Cardiac fibroblast (primary cell): ENCODE data around the gene MYOM1.

Experiments
- DNase-seq, 2 donors: peaks; one replicate each; pipeline versions ENCODE4 v3.0.0 to v3.0.0-alpha.2; 2010; ENCODE audit warnings: low read depth in 2 of 2
- H3K4me3 ChIP-seq, 2 donors: replicated peaks in 1 of 2; 1 replicate in 1 of 2; 2 replicates in 1 of 2; pipeline ENCODE4 v1.5.1; 2011; ENCODE audit warnings: low read depth in 2 of 2, low read length in 2 of 2, mild to moderate bottlenecking in 2 of 2, moderate library complexity in 1 of 2
- CTCF ChIP-seq: IDR thresholded peaks from one replicate; pipeline ENCODE4 v1.5.1; 2011; ENCODE audit warnings: low read depth, mild to moderate bottlenecking, low read length, inconsistent platforms

The MYOM1 gene

GRCh38 chr18:3138274-3138975 is 81.3 kb downstream of the MYOM1 start:
- no peak for DNase-seq
- no peak for TF ChIP-seq CTCF
- no peak overlapping the region for H3K4me3 ChIP-seq

- no peak for TF ChIP-seq CTCF
- no peak for DNase-seq
- H3K4me3 ChIP-seq, result no peak overlapping the region
These were observed 84.2 kb downstream of the MYOM1 start for GRCh38 chr18:3135536-3135935.

- no peak for DNase-seq
These were observed 87.1 kb downstream of the MYOM1 start for GRCh38 chr18:3132700-3133099.

GRCh38 chr18:3130344-3130743 is 89.4 kb downstream of the MYOM1 start:
- no peak for TF ChIP-seq CTCF
- H3K4me3 ChIP-seq, result no peak overlapping the region
- no peak for DNase-seq

More at GRCh38 chr18:3132700-3133099, 87.1 kb downstream of the MYOM1 start:
- H3K4me3 ChIP-seq, result no peak overlapping the region
- TF ChIP-seq CTCF, result no peak

GRCh38 chr18:3129053-3129864 is 90.5 kb downstream of the MYOM1 start:
- TF ChIP-seq CTCF, result peak; percentile 97
- DNase-seq, result peak; percentile 87 to 89
- no peak overlapping the region for H3K4me3 ChIP-seq

GRCh38 chr18:3126457-3127097 is 93.2 kb downstream of the MYOM1 start:
- no peak for TF ChIP-seq CTCF
- no peak overlapping the region for H3K4me3 ChIP-seq
- no peak for DNase-seq
